ENCODE results near the gene ESRRA.
"Not testable (repeated sequence)": the region's sequence is repeated elsewhere in the genome, so short reads cannot be mapped to it uniquely, and the experiment has no call there.

The ESRRA gene

DNA sequence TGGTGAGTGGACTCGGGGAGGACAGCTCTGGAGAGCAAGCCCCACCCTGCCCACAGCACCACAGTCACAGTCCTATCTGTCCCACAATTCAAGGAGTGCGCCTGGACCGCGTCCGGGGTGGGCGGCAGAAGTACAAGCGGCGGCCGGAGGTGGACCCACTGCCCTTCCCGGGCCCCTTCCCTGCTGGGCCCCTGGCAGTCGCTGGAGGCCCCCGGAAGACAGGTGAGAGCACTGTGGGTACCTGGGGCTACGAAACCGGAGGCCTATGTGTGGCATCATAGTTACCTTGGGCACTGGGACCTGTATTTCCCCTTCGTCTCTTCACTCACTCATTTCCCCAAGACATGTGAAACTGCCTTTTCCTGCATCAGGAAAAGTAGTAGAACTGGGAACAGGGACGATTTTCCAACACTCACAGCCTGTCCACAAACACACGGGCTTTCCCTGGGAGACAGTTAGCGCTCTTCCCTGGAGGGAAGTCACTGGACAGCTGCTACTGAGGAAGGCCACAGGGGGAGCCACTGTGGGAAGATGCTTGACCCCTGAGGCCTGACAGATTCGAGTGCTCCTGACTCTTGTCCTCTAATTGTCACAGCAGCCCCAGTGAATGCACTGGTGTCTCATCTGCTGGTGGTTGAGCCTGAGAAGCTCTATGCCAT, 9.0 kb downstream of the ESRRA start:
- no peak for DNase-seq

DNA sequence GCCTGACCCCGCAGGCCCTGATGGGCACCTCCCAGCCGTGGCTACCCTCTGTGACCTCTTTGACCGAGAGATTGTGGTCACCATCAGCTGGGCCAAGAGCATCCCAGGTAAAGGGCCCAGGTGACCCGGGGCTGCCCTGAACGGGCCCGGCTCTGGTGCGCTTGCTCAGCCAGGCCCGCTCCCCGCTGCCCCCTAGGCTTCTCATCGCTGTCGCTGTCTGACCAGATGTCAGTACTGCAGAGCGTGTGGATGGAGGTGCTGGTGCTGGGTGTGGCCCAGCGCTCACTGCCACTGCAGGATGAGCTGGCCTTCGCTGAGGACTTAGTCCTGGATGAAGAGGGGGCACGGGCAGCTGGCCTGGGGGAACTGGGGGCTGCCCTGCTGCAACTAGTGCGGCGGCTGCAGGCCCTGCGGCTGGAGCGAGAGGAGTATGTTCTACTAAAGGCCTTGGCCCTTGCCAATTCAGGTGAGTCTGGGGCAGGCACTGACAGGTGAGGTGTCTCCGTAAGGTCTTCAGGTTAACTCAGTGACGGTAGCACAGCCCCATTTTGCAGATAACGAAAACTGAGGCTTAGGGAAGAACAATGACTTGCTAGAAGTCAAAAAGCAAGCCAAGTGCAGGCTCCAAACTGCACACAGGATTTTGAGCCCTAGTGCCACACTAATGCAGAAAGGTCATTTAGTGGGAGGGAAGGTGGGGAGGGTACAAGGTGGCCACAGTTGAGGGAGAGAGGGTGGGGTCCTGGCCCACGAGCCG, 9.7 kb downstream of the ESRRA start:
- DNase-seq, result no peak

DNA sequence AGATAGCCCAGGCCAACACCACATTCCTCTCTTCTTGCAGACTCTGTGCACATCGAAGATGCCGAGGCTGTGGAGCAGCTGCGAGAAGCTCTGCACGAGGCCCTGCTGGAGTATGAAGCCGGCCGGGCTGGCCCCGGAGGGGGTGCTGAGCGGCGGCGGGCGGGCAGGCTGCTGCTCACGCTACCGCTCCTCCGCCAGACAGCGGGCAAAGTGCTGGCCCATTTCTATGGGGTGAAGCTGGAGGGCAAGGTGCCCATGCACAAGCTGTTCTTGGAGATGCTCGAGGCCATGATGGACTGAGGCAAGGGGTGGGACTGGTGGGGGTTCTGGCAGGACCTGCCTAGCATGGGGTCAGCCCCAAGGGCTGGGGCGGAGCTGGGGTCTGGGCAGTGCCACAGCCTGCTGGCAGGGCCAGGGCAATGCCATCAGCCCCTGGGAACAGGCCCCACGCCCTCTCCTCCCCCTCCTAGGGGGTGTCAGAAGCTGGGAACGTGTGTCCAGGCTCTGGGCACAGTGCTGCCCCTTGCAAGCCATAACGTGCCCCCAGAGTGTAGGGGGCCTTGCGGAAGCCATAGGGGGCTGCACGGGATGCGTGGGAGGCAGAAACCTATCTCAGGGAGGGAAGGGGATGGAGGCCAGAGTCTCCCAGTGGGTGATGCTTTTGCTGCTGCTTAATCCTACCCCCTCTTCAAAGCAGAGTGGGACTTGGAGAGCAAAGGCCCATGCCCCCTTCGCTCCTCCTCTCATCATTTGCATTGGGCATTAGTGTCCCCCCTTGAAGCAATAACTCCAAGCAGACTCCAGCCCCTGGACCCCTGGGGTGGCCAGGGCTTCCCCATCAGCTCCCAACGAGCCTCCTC, 10.6 kb downstream of the ESRRA start:
- DNase-seq, result not testable (repeated sequence)

DNA sequence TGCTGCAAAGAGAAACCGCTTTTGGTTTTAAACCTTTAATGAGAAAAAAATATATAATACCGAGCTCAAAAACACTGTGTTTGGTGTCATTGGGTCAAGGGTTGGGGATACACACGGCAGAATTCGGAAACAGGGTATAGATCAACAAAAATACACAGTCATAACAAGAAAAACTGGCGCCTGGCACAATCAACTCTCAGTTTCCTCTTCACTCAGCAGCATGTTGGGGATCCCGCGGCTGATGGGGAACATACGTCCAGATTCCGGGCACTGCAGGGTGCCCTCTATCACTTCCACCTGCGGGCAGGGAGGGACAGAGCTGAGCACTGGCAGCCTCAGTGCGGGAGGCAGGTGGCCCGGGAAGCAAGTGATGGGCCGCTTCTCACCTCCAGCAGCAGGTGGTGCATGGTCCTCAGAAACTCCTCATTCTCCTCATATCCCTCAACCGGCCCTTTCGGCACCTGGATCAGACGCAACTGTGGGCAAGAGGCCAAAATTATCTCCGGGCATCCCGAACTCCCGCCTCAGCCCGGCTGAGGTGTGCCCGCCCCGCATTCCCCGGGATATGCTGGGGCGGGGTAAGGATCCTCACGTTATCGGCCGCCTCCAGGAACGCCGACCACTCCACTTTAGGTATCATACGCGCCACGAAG, 11.5 kb downstream of the ESRRA start:
- DNase-seq, result peak; percentile 65

DNA sequence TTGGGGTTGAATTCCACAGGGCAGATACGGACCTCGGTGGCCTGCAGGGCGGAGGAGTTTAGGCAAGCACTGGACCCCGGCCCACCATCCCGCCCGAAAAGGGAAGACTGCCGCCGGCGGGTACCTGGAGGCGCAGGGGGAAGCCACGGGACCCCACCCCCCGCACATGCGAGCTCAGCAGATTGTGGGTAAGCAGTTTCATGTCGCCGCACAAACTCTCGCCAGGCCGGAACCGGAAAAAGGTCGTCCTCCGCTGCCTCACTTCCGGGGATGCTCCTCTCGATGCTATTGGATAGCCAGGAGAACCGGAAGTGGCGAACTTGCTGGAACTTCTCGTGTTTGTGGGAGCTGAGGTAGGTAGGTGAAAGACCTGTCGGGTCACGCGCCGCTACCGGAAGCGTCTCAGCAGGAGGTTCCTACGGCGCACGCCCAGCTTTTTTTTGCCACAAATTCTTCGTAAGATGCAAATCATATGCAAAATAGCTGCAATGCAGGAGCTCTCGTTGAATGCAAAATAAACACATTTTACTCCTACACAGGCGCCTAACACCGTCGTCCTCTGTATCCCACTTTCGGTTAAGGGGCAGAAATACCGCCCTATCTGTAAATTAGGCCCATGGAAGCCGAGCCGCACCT, 12.1 kb downstream of the ESRRA start, which contains the start of gene TRMT112:
TRMT112 (minus strand) TSS at position 235 of the 636 bp plus-strand sequence; CDS start at position 202, 33 bp downstream.
- DNase-seq, result peak; percentile 99

DNA sequence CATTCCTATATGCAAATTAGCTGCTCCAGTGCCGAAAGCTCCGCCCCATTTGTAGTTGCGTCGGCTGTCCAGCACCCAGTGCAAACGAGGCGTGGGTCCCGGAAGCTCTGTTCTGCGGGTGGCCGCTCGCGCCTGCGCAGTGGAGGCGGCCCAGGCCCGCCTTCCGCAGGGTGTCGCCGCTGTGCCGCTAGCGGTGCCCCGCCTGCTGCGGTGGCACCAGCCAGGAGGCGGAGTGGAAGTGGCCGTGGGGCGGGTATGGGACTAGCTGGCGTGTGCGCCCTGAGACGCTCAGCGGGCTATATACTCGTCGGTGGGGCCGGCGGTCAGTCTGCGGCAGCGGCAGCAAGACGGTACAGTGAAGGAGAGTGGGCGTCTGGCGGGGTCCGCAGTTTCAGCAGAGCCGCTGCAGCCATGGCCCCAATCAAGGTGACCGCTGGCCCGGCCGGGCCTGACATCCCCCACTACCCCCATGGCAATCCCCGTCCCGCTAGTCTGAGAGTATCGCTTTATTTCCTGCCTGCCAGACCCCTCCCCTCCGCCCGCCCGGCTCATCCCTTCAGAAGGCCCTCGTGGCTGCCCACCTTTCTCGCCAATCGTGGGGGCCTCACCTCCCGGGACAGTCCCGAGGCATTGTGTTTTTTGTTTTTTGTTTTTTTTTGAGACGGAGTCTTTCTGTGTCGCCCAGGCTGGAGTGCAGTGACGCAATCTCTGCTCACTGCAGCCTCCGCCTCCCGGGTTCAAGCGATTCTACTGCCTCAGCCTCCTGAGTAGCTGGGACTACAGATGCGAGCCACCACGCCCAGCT, 12.8 kb downstream of the ESRRA start, which contains the start of gene PRDX5:
PRDX5 (plus strand) TSS at position 161 of the 805 bp plus-strand sequence; CDS start at position 256, 95 bp downstream.
- DNase-seq, result peak; percentile 94

DNA sequence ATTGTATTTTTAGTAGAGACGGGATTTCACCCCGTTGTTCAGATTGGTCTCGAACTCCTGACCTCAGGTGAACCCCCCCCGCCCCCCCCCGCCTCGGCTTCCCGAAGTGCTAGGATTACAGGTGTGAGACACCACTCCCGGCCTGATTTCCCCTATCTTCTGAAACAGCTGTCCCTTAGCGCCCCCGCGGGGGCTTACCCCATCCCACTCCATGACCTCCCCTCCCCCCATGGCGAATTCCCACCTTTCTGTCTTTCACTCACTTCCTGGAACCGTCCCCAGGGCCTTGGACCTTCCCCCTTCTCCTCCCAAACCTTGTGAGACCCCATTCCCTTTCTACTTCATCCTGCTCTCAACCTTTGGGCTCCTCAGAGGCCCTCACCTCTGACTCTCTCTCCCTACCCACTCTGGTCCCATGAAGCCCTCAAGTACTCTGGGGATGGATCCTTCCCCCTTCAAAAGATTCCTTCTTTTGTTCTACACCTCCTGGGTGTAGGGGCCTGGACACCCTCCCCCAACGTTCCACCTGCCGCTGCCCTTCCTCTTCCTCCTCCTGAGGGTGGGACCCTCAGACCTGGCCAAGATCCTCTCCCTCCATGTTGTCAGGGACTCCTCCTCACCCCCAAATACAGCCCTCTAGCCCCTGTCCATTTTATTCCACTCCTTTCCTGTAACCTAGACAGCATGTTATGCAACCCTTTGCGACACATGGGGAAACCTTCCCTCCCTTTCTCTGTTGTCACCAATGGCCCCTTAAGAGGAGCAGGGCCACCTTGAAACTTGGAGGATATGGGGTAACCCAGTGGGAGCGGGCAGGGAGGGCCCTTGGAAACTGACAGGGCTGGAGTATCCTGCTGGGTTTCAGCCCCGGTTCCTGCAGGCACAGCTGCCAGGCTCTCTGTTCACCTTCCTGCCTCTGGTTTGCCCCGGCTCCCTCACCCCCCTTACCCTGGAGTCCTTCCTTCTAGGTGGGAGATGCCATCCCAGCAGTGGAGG, 13.7 kb downstream of the ESRRA start:
- no peak for DNase-seq

DNA sequence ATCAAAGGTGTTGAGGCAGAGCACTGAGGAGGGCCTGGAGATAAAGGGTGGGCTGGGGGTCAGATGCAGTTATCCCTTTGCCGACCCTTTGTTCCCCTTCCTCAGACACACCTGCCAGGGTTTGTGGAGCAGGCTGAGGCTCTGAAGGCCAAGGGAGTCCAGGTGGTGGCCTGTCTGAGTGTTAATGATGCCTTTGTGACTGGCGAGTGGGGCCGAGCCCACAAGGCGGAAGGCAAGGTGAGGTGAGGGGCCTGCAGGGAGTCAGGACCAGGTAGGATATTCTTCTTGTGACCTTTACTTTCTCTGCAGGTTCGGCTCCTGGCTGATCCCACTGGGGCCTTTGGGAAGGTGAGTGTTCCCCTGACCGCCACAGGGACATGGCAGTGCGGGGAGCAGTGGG, 15.2 kb downstream of the ESRRA start:
- DNase-seq, result no peak

DNA sequence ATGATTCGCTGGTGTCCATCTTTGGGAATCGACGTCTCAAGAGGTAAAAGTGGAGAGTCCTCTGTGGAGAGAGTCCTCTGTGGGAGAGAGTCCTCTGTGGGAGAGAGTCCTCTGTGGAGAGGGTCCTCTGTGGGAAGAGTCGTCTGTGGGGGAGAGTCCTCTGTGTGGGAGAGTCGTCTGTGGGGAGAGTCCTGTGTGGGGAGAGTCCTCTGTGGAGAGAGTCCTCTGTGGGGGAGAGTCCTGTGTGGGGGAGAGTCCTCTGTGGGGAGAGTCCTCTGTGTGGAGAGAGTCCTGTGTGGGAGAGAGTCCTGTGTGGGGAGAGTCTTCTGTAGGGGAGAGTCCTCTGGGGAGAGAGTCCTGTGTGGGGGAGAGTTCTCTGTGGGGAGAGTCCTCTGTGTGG, 15.7 kb downstream of the ESRRA start:
- no peak for DNase-seq

DNA sequence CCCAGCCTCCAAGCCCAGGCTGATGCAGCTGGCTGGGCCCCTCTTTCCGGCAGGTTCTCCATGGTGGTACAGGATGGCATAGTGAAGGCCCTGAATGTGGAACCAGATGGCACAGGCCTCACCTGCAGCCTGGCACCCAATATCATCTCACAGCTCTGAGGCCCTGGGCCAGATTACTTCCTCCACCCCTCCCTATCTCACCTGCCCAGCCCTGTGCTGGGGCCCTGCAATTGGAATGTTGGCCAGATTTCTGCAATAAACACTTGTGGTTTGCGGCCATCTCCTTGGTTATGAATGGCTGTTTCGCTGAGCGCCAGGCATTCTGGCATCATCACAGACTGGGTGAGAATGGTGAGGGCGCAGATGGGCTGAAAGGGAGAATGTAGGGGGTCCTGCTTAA, 16.2 kb downstream of the ESRRA start:
- DNase-seq, result peak; percentile 33

DNA sequence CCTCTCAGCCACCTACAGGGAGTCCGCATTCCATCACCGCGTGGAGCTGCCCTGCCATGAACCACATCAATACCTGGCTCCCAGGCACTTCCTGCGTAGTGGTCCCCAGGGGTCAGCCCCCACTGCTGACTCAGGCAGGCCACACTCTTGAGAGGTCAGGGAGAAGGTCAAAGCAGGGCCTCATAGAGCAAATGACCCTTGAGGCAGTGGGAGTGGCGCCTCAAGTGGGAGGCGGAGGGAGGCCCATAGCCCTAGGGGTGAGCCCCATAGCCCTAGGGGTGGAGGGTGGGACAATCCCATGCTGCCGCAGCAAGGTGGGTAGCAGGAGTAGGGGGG, 17.6 kb downstream of the ESRRA start:
- DNase-seq, result no peak

DNA sequence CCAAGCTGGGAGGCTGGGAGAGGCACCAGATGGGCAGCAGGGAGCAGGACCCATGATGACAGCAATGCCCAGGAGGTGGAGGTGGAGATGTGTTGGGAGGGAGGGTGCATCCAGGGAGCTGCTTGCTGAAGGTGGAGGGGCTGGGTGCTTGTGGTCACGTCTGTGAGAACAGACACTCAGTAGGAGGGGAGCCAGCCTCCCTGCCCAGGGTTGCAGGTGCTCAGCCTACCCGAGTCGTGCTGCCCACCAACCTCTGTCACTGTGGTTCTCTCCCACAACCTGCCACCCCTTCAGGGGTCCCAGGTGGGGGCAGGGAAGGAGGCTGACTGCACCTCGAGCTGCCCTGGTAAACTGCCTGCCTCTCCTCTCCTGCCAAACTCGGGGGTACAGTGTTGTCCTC, 18.0 kb downstream of the ESRRA start:
- DNase-seq, result no peak

DNA sequence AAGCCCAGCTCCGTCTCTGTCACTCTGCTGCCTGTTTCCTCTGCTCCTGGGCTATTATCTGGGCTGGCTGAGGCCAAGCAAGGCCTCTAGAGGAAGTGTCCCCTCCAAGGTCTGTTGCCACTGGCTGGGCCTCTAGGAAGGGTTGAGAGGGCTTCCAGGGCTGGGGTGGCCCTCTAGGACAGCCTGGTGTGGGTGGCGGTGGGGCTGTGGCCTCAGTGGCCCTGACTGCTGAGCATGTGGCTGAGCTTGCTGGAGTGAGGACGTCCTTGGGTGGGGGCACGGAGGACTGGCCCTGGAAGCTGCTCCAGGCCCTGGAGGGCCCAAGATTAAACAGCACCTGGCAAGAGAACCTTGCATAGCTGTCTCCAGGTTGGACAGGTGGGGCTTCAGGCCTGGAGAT, 18.7 kb downstream of the ESRRA start:
- not testable (repeated sequence) for DNase-seq

DNA sequence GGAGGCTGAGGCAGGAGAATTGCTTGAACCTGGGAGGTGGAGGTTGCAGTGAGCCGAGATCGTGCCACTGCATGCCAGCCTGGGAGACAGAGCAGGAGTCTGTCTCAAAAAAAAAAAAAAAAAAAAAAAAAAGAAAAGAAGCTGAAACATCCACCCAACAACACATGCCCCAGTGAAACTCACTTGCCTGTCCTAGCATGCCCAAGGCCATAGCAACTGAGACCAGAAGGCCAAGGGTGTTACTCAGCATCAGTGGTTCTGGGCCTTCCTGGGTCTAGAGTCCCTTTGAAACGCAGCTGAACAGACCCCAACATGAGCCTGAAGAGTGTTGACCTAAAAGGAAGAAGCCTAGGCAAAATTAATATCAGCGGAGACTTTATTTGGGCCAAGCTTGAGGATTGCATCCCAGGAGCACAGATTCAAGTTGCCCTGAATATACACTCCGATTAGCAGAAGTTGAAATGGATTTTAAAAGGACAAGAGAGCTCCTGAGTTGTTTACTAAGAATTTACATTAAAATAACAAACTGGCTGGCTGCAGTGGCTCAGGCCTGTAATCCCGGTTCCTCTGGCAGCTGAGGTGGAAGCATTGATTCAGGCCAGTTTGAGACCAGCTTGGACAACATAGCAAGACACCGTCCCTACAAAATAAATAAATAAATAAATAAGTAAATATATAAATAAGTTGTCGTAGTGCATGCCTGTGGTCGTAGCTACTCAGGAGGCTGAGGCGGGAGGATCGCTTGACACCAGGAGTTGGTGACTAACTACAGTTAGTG, 19.6 kb downstream of the ESRRA start:
- peak; percentile 33 for DNase-seq

DNA sequence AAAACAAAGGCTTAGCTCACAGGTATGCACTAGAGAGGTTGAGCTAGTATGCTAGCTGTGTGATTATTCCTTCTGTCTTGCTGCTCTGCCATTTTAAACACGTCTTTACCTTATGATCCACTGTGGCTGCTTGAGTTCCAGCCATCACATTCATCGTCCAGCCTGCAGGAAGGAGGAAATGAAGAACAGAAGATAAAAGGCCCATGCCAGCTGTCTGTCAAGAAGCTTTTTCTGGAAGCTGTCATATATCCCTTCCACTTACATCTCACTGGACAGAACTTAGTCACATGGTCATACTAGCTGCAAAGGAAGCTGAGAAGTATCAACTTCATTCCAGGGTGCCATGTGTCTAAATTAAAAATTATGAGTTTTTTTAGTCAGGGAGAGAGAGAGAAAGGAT, 22.1 kb downstream of the ESRRA start:
- DNase-seq, result no peak

DNA sequence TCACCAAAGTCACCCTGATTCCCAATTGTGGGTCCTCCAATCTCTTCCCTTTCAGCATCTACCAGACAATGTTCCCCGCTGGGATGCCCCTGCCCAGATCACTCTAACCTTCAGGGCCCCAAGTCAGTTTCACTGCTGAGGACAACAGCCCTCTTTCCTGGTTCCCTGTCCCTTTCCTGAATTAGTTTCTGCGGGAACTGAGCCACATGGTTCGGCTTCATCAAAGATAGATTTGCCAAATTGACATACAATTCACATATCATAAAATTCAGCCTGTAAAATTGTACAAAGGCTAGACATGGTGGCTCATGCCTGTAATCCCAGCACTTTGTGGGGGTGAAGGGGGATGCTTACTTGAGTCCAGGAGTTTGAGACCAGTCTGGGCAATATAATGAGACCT, 22.7 kb downstream of the ESRRA start:
- DNase-seq, result no peak

DNA sequence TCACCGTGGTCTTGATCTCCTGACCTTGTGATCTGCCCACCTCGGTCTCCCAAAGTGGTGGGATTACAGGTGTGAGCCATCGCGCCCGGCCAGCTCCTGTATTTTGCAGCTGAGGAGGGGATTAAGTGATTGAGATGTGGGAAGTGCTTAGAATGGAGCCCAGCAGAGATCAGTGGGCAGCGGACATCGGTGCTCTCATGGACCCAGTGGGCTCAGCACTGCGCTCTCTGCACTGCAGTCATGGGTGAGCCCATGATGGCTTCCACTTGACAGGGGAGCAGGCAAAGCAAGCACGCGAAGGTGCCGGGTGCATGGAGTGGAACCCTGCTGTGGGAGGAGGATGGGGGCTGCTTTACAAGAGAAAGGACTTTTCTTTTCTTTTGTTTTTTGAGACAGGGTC, 25.6 kb downstream of the ESRRA start:
- DNase-seq, result no peak

DNA sequence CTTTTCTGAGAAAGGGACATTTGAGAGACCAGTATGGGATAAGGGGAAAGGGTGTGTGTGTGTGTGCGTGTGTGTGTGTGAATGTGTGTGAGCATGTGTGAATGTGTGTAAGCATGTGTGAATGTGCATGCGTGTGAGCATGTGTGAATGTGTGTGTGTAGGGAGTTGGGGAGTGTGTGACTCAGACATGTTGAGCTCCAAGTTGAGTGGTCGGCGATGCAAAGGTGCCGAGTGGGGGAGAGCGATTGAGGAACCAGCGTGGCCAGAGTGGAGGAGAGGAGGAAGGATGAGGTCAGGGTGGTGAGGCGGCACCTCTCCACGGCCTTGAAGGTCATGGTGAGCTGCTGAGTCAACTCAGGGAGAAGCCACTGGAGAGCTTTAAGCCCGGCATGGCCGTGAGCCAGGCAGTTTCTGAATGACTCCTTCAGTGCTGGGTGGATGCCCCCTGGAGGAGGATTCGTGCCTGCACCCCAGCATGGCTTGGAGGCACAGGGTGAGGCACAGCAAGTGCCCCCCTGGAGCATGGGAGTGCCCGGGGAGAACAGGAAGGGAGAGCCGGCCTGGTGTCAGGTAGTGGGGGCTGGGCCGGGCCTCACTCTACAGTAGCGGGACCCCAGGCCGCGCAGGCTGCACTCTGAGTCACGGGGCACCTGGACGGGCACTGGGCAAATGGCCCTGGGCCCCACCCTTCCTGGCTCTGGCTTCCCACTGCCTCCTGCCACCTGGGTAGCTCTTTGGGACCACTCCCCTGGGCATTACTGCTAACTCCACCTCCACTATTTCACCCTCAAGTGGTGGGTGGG, 26.4 kb downstream of the ESRRA start:
- no peak for DNase-seq

DNA sequence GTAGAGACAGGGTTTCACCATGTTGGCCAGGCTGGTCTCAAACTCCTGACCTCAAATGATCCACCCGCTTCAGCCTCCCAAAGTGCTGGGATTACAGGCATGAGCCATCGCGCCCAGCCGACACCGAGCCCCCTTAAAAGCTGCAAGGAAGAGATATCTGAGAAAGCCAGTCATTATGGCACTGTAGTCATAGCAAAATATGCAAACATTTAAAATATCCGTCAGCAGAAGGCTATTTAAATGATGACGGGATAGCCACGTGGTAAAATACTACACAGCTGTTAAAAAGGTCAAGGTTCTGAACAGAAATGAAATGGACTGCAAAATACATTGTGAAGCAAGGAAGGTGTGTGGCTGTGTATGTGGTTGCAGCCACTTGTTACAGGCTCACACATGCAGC, 28.2 kb downstream of the ESRRA start:
- no peak for DNase-seq
